ENCODE measurements around the gene CFAP43.

- TF ChIP-seq, protein P1, sequence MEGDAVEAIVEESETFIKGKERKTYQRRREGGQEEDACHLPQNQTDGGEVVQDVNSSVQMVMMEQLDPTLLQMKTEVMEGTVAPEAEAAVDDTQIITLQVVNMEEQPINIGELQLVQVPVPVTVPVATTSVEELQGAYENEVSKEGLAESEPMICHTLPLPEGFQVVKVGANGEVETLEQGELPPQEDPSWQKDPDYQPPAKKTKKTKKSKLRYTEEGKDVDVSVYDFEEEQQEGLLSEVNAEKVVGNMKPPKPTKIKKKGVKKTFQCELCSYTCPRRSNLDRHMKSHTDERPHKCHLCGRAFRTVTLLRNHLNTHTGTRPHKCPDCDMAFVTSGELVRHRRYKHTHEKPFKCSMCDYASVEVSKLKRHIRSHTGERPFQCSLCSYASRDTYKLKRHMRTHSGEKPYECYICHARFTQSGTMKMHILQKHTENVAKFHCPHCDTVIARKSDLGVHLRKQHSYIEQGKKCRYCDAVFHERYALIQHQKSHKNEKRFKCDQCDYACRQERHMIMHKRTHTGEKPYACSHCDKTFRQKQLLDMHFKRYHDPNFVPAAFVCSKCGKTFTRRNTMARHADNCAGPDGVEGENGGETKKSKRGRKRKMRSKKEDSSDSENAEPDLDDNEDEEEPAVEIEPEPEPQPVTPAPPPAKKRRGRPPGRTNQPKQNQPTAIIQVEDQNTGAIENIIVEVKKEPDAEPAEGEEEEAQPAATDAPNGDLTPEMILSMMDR (IDR thresholded peaks at IDR 0.05; ENCODE audit: low read depth, low read length, missing input control) = no peak
- no peak for TF ChIP-seq JUND (IDR thresholded peaks at IDR 0.05)
- TF ChIP-seq RXRA (IDR thresholded peaks at IDR 0.05) = no peak
- TF ChIP-seq TAF1 (conservative IDR thresholded peaks at IDR 0.05) = no peak
- no peak for TF ChIP-seq RAD21 (IDR thresholded peaks at IDR 0.05)
- TF ChIP-seq, protein P2, sequence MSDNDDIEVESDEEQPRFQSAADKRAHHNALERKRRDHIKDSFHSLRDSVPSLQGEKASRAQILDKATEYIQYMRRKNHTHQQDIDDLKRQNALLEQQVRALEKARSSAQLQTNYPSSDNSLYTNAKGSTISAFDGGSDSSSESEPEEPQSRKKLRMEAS (IDR thresholded peaks at IDR 0.05) = no peak
- TF ChIP-seq REST (IDR thresholded peaks at IDR 0.05) = no peak
- TF ChIP-seq ATF3 (IDR thresholded peaks at IDR 0.05) = no peak
- TF ChIP-seq YY1 (IDR thresholded peaks at IDR 0.05) = no peak
- no peak for TF ChIP-seq FOXA1 (IDR thresholded peaks at IDR 0.05)
- no peak for TF ChIP-seq SP1 (IDR thresholded peaks at IDR 0.05)
- TF ChIP-seq, protein P3, sequence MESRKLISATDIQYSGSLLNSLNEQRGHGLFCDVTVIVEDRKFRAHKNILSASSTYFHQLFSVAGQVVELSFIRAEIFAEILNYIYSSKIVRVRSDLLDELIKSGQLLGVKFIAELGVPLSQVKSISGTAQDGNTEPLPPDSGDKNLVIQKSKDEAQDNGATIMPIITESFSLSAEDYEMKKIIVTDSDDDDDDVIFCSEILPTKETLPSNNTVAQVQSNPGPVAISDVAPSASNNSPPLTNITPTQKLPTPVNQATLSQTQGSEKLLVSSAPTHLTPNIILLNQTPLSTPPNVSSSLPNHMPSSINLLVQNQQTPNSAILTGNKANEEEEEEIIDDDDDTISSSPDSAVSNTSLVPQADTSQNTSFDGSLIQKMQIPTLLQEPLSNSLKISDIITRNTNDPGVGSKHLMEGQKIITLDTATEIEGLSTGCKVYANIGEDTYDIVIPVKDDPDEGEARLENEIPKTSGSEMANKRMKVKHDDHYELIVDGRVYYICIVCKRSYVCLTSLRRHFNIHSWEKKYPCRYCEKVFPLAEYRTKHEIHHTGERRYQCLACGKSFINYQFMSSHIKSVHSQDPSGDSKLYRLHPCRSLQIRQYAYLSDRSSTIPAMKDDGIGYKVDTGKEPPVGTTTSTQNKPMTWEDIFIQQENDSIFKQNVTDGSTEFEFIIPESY (IDR thresholded peaks at IDR 0.05) = no peak
- TF ChIP-seq FOXA2 (IDR thresholded peaks at IDR 0.05) = no peak
- no peak for TF ChIP-seq GABPA (IDR thresholded peaks at IDR 0.05 in 1 of 2, conservative IDR thresholded peaks at IDR 0.05 in 1 of 2)
These were observed 13.4 kb downstream of the CFAP43 start for GRCh38 chr10:104218751-104219150.

Measured in liver (tissue), 3 donors.